ENCODE results near the gene MAP3K20. TPM values are rescaled to one million over a fixed set of nuclear protein-coding genes. Genes with fewer than 3 reads are reported as not detected.

MAP3K20 gene
- total and polyA plus RNA-seq, 2 of the 8 experiments (the other 6 are each of a cell fraction or from before 2014, with no cell fraction given) = 3.1 to 11.1 TPM

GRCh38 chr2:173048522-173048896 is 27.1 kb upstream of the MAP3K20 start (continued):
- TF ChIP-seq BACH1 (IDR thresholded peaks at IDR 0.05; ENCODE audit: low read length) (no peak), CHD2 (IDR thresholded peaks at IDR 0.05; ENCODE audit: low read length) (no peak)

Data from H1 (cell line).